ENCODE data around the gene EGFL8. TPM values are rescaled to one million over a fixed set of nuclear protein-coding genes. Genes with fewer than 3 reads are reported as not detected.
A peak's percentile ranks its signal among the peaks of the same experiment; 100 is the strongest.

The EGFL8 gene
- total RNA-seq, 1 experiment from 2014 or later: 11.1 TPM

DNA sequence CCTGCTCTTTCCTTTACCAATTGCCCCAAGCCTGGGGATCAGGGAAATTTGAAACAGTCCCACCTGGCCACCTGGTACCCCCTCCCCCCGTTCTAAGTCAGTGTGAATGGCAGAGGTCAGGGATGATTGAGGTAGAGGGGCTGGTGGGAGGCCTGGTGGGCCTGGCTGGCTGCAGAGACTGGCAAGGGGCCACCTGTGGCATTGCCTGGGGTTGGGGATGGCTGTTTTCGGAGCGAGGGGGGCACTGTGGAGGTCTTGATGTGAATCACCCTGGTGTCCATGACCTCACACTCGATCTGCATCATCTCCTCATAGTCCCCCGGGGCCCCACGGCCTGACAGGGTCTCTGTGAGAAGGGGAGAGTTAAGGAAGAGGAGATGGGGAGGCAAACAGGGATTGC is 48.8 kb upstream of the EGFL8 start:
- H3K27ac ChIP-seq (ENCODE audit: low read length): no peak overlapping the region
- H3K4me1 ChIP-seq (ENCODE audit: control insufficient read depth, insufficient read depth, low read length): peaks cover 3% of the 10 kb centered on the region; the same call in 1 of the 2 replicates
- in situ Hi-C loops (cut with HindIII; ENCODE audit: low pct_unique_long_range_greater_than_20kb, low sequenced_read_pairs): no loop called here
- ChIA-PET CTCF (no interaction called here), POLR2A (no interaction called here)
- intact Hi-C loops (cut with micrococcal nuclease; ENCODE audit: unreplicated experiment): loop anchor here (10.0 kb wide), 1 partner anchor 79 kb away; the partner anchor contains the start of genes GPSM3 and PBX2
- H3K4me3 ChIP-seq (ENCODE audit: low read depth in 2 of 2, low read length in 2 of 2): no peak overlapping the region
- H3K9me3 ChIP-seq (ENCODE audit: control insufficient read depth, insufficient read depth, low read depth, low read length): no peaks in the 10 kb centered on the region
- TSS peak; percentile 73 for BruUV-seq (replicated peaks)
- H3K36me3 ChIP-seq (ENCODE audit: control insufficient read depth, insufficient read depth, low read length): peaks cover 2% of the 10 kb centered on the region; the same call in 1 of the 2 replicates
- no peak for ATAC-seq
- no peaks in the 10 kb centered on the region for H3K27me3 ChIP-seq (ENCODE audit: control insufficient read depth, insufficient read depth, low read length)
- no peak for DNase-seq (ENCODE audit: low read depth, low spot score)
- TF ChIP-seq, protein P1, sequence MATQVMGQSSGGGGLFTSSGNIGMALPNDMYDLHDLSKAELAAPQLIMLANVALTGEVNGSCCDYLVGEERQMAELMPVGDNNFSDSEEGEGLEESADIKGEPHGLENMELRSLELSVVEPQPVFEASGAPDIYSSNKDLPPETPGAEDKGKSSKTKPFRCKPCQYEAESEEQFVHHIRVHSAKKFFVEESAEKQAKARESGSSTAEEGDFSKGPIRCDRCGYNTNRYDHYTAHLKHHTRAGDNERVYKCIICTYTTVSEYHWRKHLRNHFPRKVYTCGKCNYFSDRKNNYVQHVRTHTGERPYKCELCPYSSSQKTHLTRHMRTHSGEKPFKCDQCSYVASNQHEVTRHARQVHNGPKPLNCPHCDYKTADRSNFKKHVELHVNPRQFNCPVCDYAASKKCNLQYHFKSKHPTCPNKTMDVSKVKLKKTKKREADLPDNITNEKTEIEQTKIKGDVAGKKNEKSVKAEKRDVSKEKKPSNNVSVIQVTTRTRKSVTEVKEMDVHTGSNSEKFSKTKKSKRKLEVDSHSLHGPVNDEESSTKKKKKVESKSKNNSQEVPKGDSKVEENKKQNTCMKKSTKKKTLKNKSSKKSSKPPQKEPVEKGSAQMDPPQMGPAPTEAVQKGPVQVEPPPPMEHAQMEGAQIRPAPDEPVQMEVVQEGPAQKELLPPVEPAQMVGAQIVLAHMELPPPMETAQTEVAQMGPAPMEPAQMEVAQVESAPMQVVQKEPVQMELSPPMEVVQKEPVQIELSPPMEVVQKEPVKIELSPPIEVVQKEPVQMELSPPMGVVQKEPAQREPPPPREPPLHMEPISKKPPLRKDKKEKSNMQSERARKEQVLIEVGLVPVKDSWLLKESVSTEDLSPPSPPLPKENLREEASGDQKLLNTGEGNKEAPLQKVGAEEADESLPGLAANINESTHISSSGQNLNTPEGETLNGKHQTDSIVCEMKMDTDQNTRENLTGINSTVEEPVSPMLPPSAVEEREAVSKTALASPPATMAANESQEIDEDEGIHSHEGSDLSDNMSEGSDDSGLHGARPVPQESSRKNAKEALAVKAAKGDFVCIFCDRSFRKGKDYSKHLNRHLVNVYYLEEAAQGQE (IDR thresholded peaks at IDR 0.05; ENCODE audit: insufficient read depth in 1 of 2, low read depth in 2 of 2, low read length in 1 of 2): no peak
- no peak for TF ChIP-seq SIN3A (IDR thresholded peaks at IDR 0.05; ENCODE audit: borderline replicate concordance, insufficient read depth, low read depth, low read length)
- no peak for TF ChIP-seq POLR2AphosphoS5 (IDR thresholded peaks at IDR 0.05; ENCODE audit: low read depth, low read length)
- no peak for TF ChIP-seq TCF7L2 (IDR thresholded peaks at IDR 0.05; ENCODE audit: low read depth, low read length)
- TF ChIP-seq, protein P2, sequence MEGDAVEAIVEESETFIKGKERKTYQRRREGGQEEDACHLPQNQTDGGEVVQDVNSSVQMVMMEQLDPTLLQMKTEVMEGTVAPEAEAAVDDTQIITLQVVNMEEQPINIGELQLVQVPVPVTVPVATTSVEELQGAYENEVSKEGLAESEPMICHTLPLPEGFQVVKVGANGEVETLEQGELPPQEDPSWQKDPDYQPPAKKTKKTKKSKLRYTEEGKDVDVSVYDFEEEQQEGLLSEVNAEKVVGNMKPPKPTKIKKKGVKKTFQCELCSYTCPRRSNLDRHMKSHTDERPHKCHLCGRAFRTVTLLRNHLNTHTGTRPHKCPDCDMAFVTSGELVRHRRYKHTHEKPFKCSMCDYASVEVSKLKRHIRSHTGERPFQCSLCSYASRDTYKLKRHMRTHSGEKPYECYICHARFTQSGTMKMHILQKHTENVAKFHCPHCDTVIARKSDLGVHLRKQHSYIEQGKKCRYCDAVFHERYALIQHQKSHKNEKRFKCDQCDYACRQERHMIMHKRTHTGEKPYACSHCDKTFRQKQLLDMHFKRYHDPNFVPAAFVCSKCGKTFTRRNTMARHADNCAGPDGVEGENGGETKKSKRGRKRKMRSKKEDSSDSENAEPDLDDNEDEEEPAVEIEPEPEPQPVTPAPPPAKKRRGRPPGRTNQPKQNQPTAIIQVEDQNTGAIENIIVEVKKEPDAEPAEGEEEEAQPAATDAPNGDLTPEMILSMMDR (IDR thresholded peaks at IDR 0.05): no peak

DNA sequence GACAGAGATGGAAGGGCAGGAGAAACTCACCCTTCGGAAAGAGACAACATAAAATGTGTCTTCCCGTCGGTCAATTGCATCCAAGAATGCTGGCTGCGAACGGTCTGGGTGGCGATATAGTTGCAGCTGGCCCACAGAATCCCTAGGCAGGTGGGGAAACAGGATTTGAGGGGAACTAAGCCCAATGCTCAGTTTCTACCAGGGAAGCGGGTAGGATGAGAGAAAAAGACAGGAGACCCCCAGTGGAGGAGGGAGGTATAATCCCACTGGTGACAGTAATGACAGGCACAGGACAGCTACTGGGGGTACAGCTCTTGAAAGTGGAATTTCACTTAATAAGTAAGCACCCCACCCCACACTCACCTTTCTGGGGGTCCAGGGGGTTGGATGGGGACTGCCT is 47.7 kb upstream of the EGFL8 start:
- DNase-seq (ENCODE audit: low read depth, low spot score) (no peak), ATAC-seq (no peak)
- Histone ChIP-seq H3K27ac (ENCODE audit: low read length) (no peak overlapping the region), H3K4me1 (ENCODE audit: control insufficient read depth, insufficient read depth, low read length) (peaks cover 3% of the 10 kb centered on the region; the same call in 1 of the 2 replicates), H3K4me3 (ENCODE audit: low read depth in 2 of 2, low read length in 2 of 2) (no peak overlapping the region), H3K27me3 (ENCODE audit: control insufficient read depth, insufficient read depth, low read length) (no peaks in the 10 kb centered on the region), H3K9me3 (ENCODE audit: control insufficient read depth, insufficient read depth, low read depth, low read length) (no peaks in the 10 kb centered on the region), H3K36me3 (ENCODE audit: control insufficient read depth, insufficient read depth, low read length) (peaks cover 2% of the 10 kb centered on the region; the same call in 1 of the 2 replicates)
- BruUV-seq (replicated peaks): no TSS peak
- POLR2A ChIA-PET: no interaction called here
- intact Hi-C loops (cut with micrococcal nuclease; ENCODE audit: unreplicated experiment) (loop anchor here (10.0 kb wide), 1 partner anchor 78 kb away; the partner anchor contains the start of genes GPSM3 and PBX2), in situ Hi-C loops (cut with HindIII; ENCODE audit: low pct_unique_long_range_greater_than_20kb, low sequenced_read_pairs) (no loop called here)
- CTCF ChIA-PET: interaction anchor here (0.5 kb wide), 1 partner anchor 45 kb away, joined by 10 read pairs; no protein-coding TSS in a partner anchor
- TF ChIP-seq, protein P2 (IDR thresholded peaks at IDR 0.05): peak; percentile 66; the same call in 1 of the 2 replicates
- no peak for TF ChIP-seq SIN3A (IDR thresholded peaks at IDR 0.05; ENCODE audit: borderline replicate concordance, insufficient read depth, low read depth, low read length)
- TF ChIP-seq, protein P1 (IDR thresholded peaks at IDR 0.05; ENCODE audit: insufficient read depth in 1 of 2, low read depth in 2 of 2, low read length in 1 of 2): no peak
- no peak for TF ChIP-seq TCF7L2 (IDR thresholded peaks at IDR 0.05; ENCODE audit: low read depth, low read length)
